ENCODE results near the gene HPS3. TPM values are rescaled to one million over a fixed set of nuclear protein-coding genes. Genes with fewer than 3 reads are reported as not detected.
A peak's percentile ranks its signal among the peaks of the same experiment; 100 is the strongest.

The HPS3 gene
- total RNA-seq, 4 donors from 2014 or later, result 23.0 to 27.9 (median 24.4) TPM

DNA sequence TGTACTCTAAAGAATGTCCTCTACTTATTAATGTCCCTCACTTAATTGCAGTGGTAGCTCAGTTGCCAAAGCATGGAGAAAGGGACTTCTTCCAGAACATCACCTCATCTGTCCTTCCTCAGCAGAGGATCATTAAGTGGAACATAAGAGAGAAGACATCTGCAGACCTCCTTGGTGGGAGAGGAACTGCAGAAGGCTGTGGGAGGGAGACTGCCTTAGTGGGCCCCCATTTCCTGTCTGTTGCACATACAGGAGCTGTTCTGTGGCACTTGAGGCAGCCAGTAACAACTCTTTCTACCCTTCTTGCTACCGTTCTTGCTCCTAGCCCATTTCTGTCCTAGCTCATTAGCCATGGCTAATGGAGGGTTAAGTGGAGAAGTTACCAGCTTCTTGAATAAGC is 33.6 kb downstream of the HPS3 start:
- Histone ChIP-seq H3K27me3 (no peaks in the 10 kb centered on the region), H3K4me1 (no peaks in the 10 kb centered on the region), H3K36me3 (peaks cover 10 to 13% of the 10 kb centered on the region in 2 donors), H3K9me3 (no peaks in the 10 kb centered on the region), H3K27ac (no peak overlapping the region), H3K4me3 (replicated peaks in 1 of 3) (no peak overlapping the region)
- 38 to 44% methylated on average over 1 of the region's 1 CpG for WGBS, 2 donors
- TF ChIP-seq, protein P1, sequence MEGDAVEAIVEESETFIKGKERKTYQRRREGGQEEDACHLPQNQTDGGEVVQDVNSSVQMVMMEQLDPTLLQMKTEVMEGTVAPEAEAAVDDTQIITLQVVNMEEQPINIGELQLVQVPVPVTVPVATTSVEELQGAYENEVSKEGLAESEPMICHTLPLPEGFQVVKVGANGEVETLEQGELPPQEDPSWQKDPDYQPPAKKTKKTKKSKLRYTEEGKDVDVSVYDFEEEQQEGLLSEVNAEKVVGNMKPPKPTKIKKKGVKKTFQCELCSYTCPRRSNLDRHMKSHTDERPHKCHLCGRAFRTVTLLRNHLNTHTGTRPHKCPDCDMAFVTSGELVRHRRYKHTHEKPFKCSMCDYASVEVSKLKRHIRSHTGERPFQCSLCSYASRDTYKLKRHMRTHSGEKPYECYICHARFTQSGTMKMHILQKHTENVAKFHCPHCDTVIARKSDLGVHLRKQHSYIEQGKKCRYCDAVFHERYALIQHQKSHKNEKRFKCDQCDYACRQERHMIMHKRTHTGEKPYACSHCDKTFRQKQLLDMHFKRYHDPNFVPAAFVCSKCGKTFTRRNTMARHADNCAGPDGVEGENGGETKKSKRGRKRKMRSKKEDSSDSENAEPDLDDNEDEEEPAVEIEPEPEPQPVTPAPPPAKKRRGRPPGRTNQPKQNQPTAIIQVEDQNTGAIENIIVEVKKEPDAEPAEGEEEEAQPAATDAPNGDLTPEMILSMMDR (IDR thresholded peaks at IDR 0.05), result no peak
- TF ChIP-seq POLR2A (IDR thresholded peaks at IDR 0.05), result no peak
- intact Hi-C loops (cut with DNase I), result no loop called here
- no peak for DNase-seq

DNA sequence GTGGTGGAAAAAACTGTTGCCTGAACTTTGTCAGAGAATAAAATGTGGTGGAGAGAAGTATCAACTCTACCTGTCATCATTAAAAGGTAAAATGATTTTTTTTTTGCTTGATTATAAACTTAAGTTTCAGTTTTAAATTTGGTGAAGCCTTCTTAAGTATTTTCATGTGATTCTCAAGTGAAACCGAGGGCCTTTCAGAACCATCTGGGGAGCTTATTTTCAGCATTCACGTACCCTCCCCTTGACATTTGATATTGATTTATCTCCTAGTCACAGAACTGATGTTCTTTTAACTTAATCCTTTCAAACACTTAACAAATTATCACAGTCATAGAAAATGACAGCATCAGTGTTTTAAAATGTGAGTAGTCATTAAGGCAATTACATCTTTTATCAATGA is 38.5 kb downstream of the HPS3 start:
- H3K27ac ChIP-seq, result no peak overlapping the region
- TF ChIP-seq, protein P1 (IDR thresholded peaks at IDR 0.05), result no peak
- TF ChIP-seq POLR2A (IDR thresholded peaks at IDR 0.05), result no peak
- H3K4me3 ChIP-seq (replicated peaks in 1 of 3), result no peak overlapping the region
- no peaks in the 10 kb centered on the region for H3K9me3 ChIP-seq
- WGBS, 2 donors, result 88 to 91% methylated on average over 2 of the region's 2 CpGs
- no peaks in the 10 kb centered on the region for H3K4me1 ChIP-seq
- no peak for DNase-seq
- intact Hi-C loops (cut with DNase I), result no loop called here
- H3K36me3 ChIP-seq, result peaks cover 12 to 18% of the 10 kb centered on the region in 2 donors
- H3K27me3 ChIP-seq, result no peaks in the 10 kb centered on the region

DNA sequence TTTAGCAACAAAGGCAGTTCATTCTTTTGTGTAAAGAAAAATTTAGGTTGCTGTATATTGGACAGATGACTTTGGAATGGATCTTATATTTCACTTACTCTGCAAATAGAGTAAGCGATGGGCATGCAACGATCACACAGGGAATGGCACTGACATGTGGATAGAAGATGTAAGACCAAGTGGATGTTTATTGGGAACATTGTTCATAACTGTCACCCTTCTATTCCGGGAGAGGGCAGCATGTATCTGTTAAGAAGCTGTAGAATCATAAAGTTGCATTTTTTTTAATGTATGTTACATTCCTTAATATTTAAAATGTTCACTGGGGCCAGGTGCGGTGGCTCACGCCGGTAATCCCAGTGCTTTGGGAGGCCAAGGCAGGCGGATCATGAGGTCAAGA is 41.2 kb downstream of the HPS3 start:
- Histone ChIP-seq H3K9me3 (no peaks in the 10 kb centered on the region), H3K4me1 (peaks cover 5 to 8% of the 10 kb centered on the region in 2 donors), H3K36me3 (peaks cover 9 to 15% of the 10 kb centered on the region in 2 donors), H3K27ac (no peak overlapping the region), H3K27me3 (no peaks in the 10 kb centered on the region), H3K4me3 (replicated peaks in 1 of 3) (no peak overlapping the region)
- intact Hi-C loops (cut with DNase I), result no loop called here
- TF ChIP-seq, protein P1 (IDR thresholded peaks at IDR 0.05), result no peak
- TF ChIP-seq POLR2A (IDR thresholded peaks at IDR 0.05), result no peak
- no peak for DNase-seq
- 97% methylated on average over 7 of the region's 7 CpGs for WGBS, 2 donors

DNA sequence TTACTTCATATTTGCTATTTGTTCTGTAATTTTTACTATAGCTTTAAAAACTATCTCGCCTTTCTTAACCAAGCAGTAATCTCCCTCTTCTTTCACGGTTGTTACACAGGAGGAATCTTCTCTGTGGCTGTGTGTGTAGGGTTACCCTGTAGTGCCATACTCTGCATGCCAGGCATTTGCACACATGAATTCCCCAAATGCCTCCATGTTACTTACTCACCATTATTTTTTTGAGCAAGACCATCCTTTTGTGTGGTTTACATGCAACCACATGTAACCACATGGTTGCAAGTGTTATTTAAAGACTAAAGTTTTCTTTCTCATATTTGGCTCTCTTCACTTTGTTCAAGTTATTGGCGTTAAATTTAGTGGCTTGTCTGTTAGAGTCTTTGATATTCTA is 45.5 kb downstream of the HPS3 start:
- H3K9me3 ChIP-seq, result no peaks in the 10 kb centered on the region
- peaks cover 0 to 6% of the 10 kb centered on the region in 2 donors for H3K36me3 ChIP-seq
- H3K27ac ChIP-seq, result peak overlapping the region in 2 of 3 donors; percentile 17 to 74
- DNase-seq, result peak; percentile 32 to 49
- WGBS, 2 donors, result 41 to 47% methylated on average over 3 of the region's 3 CpGs
- intact Hi-C loops (cut with DNase I), result no loop called here
- peaks cover 5 to 25% of the 10 kb centered on the region in 2 donors for H3K4me1 ChIP-seq
- no peaks in the 10 kb centered on the region for H3K27me3 ChIP-seq
- H3K4me3 ChIP-seq (replicated peaks in 1 of 3), result no peak overlapping the region
- TF ChIP-seq, protein P1 (IDR thresholded peaks at IDR 0.05), result no peak
- TF ChIP-seq POLR2A (IDR thresholded peaks at IDR 0.05), result no peak

DNA sequence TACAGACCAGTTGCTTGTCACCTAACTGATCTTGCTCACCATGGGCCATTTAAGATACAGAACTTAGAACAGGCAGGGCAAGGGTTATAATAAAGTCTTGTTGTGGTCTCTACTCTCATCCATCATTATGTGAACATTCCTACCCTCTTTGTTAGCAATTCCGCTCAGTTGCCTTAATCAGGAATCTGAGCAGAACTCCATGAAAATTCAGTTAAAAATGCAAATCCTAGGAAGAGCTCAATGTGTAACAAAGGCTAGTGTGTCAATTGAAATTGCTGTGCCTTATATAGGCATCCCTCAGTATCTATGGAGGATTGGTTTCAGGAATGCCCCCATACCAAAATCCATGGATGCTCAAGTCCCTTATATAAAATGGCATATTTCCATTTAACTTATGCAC is 47.7 kb downstream of the HPS3 start:
- no peak for TF ChIP-seq POLR2A (IDR thresholded peaks at IDR 0.05)
- TF ChIP-seq, protein P1 (IDR thresholded peaks at IDR 0.05), result no peak
- DNase-seq, result no peak
- Histone ChIP-seq H3K4me1 (peaks cover 5 to 34% of the 10 kb centered on the region in 2 donors), H3K4me3 (replicated peaks in 1 of 3) (no peak overlapping the region), H3K27ac (no peak overlapping the region), H3K9me3 (no peaks in the 10 kb centered on the region), H3K27me3 (no peaks in the 10 kb centered on the region), H3K36me3 (no peaks in the 10 kb centered on the region)
- WGBS, 2 donors, result 100% methylated on average over 1 of the region's 1 CpG
- intact Hi-C loops (cut with DNase I), result no loop called here

Data from thyroid gland (tissue), 4 donors.